Measurements from ENCODE around the gene ARF1. TPM values are rescaled to one million over a fixed set of nuclear protein-coding genes. Genes with fewer than 3 reads are reported as not detected.
A peak's percentile ranks its signal among the peaks of the same experiment; 100 is the strongest.

ARF1 gene
- total RNA-seq, 1 donor from 2014 or later = 285 TPM

DNA sequence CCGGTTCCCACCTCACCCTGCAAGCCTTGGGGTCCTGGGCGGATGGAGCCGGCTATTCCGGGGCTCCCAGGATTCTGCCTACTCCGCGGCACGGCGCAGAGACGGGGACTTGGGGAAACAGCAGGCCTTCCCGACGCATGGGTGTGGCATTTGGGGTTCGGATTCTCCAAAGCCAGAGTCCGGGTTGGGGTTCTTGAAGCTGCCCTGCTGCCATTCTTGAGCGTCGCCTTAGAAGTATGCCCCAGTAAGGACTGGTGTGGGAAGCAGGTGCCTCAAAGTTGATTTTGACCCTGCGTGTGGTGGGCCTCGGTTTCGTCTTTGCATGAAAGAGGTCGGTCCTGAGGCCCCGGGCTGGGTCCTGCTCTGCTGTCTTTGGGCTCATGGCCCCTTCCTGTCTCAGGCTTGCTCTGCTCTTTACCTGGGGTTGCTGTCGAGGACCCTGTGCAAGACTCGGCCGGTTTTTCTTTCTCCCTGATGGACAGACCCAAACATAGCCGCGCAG, 58.3 kb downstream of the ARF1 start:
- no peak for ATAC-seq
- intact Hi-C loops (cut with micrococcal nuclease) = no loop called here
- no peak for DNase-seq

DNA sequence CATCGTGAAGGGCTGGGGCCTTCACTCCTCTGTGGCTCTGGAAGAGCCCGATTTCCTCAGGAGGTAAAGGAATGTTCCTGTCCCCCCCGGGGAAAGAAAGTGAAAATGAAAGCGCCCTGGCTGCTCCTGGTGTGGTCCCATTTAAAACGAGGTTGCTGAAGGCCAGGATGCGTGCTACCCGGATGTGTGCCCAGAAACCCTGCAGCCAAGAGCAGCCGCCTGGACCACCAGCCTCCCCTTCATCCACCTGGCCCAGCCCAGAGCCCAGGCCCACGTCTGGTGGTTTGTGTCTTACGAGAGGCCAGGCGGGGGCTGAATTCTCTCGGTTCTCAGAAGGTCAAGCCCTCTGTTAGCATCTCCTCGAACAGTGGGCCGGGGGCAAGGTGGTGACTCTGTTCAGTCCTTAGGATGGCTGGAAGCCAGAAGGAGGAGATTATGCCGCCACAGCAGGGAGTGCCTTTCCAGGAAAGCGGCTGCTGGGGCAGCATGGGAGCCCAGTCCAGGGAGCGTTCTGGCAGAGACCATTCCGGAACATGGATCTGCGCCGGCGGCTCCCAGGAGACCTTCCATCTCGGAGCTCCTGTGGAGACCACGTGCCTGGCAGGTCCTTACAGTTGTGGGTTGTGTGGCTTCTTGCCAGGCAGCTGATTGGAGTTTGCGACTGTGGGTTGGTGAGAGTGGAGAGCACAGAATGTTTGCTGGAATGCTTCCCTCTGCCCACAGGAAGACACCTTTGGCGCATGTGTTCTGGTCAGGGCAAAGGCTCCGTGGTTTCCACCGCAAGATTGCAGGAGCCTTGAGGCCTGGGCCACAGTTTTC, 58.9 kb downstream of the ARF1 start:
- ATAC-seq = peak; percentile 28

DNA sequence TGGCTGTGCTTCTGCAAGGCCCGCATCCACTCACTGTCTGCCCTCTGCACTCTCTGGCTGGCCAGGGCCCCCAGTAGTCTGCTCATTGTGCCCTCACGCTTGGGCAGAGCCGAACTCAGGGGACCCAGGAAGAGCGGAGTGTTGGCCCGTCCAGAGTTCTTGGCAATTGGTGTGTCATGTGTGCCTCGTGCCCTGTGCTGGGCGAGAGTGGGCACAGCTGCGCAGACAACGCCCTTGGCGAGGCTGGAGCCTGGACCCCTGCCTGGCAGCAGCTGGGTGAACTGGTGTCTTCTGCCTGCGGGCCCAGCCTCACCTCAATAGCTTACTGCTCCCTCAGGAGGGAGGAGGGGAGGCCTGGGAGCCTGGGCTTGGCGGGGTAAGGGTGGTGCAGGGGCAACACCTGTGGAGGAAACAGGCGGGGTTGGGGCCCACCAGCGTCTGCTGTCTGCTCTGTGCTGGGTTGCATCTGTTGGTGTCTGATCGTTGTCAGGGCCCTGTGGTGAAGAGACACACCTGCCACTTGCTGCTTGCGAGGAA, 59.7 kb downstream of the ARF1 start:
- ATAC-seq (no peak), DNase-seq (no peak)
- intact Hi-C loops (cut with micrococcal nuclease) = no loop called here

More for the DNA sequence above, 58.9 kb downstream of the ARF1 start:
- intact Hi-C loops (cut with micrococcal nuclease) = no loop called here
- peak; percentile 79 for DNase-seq

DNA sequence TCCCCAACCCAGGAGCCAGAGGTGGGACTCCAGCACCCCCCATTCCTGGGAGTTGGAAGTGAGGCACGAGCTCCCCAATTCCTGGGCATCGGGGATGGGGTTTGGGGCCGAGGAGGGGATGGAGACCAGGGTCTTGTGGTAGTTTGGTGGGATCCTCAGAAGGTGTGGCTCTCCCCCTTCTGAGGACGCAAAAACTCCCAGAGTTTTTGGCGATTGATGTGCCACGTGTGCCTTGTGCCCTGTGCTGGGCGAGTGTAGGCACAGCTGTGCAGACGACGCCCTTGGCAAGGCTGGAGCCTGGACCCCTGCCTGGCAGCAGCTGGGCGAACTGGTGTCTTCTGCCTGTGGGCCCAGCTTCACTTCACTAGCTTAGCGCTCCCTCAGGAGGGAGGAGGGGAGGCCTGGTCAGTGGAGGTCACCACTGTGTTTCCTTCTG, 60.2 kb downstream of the ARF1 start:
- intact Hi-C loops (cut with micrococcal nuclease) = no loop called here
- no peak for DNase-seq

DNA sequence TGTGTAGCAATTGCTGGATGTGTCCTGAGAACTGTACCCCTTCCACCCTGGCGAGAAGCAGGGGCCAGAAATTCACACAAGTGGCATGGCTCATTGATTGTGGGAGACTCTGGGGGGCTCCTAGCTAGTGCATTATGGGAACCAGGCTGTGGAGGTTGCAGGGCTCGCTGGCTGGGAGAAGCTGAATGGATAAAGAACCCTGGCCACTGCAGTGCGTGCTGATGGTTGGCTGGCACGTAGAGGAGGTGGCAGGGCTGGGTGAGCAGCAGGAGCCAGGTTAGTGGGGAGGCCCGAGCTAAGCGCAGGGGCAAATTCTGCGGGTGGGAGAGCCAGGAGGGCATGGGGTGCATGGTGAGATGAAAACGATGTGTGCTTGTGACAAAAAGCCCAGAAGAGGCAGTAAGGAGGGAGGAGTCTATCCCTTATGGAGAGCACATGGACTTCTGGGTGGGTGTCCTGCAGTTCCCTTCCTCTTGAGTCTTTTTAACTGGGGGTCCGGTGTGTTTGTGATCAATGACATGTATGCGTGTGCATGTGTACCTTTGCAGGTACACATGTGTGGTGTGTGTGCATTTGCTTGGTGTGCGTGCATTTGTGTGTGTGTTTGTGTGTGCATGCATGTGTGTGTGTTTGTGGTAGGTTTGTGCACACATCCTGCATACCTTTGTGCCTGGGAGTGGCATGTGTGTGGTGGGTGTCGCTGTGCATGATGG, 61.1 kb downstream of the ARF1 start:
- ATAC-seq (no peak), DNase-seq (no peak)
- intact Hi-C loops (cut with micrococcal nuclease) = no loop called here

More for the DNA sequence above, 60.2 kb downstream of the ARF1 start:
- ATAC-seq = no peak

DNA sequence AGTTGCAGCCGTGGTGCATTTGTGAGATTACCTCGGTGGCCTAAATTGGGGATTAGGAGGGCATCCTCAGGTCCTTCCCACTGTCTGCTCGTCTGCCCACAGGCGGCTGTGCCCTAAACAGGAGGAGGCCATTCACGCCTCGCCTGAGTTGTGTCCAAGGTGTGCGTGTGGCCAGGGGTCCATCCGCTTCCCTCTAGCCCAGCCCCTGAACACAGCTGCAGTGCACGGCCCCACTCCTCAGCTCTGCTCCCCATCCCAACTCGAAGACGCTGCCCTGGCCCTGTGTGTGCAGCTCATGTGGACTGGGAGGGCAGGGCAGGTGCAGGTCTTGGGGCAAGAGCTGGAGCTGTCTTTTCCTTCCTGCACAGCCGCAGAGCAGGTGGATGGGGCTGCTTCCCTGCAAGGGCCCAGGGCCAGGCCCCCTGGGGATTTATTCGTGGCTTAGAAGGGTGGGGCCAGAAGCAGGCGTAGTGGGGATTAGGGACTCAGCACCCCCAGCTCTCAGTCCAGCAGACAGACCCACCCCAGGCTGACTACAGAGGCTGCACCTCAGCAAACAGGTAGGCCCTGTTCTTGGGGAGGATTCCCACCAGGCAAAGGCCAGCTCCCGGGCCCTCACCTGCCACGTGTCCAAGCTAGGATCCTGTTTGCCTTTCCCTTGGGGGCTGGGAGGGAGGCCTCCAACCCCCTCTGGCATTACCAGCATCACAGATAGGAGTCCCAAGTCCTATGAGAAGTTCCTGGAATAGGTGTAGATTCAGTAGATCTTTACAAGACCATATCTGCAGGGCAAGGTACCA, 61.9 kb downstream of the ARF1 start:
- DNase-seq (no peak), ATAC-seq (no peak)
- intact Hi-C loops (cut with micrococcal nuclease) = no loop called here

DNA sequence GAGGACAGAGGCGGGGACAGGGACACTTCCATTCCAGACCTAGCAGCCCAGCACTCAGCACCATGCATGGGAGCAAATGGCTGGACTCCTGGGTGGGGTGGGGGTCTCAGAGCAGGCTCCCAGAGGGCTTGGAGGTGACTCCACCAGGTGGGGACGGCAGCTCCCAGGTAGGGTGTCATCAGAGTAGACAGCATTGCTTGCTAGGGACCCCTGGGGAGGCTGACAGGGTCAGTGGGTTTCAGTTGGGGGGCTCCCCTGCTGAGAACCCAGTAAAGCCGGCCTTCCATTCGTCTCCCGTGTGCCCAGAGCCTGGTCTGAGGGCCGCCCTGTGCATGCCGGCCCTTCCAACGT, 62.5 kb downstream of the ARF1 start:
- DNase-seq = no peak
- ATAC-seq = no peak
- intact Hi-C loops (cut with micrococcal nuclease) = no loop called here

DNA sequence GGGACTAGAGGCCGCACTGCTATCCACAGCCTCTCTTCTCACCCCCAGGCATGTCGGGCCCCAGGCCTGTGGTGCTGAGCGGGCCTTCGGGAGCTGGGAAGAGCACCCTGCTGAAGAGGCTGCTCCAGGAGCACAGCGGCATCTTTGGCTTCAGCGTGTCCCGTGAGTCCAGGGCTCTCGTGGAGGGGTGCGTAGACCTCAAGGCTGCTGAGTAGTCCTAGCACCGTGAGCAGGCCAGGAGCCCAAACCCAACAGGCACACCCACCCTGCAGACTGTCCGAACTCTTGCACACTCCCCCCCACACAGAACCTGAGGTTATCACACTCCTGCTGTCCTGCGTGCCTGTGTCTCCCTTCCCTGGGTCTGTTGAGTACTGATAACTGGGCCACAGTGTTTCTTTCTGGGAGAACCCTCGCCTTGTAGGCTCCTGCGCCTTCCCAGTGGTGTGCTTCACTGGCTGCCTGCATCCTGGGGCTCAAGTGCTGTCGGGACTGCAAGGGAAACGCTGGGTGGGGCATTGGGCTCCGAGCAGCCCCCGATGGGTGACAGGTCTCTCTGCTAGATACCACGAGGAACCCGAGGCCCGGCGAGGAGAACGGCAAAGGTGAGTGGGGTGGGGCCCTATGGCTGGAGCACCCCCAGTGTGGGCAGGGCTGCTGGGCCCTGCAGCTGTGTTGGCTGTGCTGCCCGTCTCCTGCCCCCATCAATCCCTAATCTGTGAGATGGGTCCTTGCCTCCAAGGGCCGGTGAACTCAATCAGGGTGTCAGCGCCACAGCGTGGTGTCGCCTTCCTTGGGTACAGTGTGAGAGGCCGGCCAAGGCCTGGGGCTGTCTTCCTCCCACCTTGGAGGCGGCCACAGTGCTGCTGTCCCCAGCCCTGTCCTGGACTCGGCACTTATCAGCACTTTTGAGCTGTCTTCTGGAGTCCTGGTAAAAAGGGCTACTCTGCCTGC, 63.2 kb downstream of the ARF1 start:
- ATAC-seq (no peak), DNase-seq (no peak)
- intact Hi-C loops (cut with micrococcal nuclease) = no loop called here

DNA sequence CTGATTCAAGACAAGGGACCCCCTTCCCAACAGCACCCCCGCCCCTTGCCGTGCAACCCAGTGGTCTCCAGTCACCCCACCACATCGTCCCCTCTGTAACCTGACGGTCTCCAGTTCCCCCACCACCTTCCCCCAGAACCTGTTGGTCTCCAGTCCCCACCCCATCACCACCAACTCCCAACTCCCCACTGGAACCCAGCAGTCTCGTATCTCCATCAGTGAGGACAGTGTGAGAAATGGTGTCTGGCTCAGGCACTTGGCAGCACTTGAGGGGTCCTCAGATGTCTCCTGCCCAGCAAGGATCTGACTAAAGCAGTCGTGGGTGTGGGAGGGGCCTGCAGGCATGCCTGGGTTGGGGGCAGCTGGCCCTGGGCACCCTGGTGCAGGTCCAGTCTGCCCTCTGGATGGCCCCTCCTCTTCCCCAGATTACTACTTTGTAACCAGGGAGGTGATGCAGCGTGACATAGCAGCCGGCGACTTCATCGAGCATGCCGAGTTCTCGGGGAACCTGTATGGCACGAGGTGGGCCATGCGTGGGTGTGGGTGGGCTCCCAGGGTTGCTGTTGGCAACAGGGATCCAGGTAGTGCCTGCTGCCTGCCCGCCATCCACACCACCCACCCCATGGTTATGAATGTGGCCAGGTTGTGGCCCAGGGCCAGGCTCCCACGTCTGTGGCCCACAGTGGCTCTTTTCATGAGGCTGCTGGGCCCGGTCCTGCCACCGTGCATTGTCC, 64.1 kb downstream of the ARF1 start:
- intact Hi-C loops (cut with micrococcal nuclease) = no loop called here
- DNase-seq (peak; percentile 25), ATAC-seq (no peak)

DNA sequence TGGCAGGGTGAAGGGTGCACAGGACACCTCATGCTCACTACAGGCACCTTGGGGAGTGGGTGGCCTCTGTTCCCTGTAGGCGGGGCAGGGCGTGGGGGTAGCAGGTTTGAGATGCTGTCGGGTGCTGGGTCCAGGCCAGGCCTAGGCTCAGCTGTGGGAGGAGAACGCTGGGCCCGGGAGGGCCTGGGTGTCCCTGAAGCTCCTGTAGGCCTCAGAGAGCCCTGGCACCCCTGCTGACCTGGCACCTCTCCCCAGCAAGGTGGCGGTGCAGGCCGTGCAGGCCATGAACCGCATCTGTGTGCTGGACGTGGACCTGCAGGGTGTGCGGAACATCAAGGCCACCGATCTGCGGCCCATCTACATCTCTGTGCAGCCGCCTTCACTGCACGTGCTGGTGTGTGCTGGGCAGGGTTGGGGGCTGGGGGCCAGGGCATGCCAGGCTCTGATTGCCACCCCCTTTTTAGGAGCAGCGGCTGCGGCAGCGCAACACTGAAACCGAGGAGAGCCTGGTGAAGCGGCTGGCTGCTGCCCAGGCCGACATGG, 64.7 kb downstream of the ARF1 start:
- DNase-seq (peak; percentile 31), ATAC-seq (no peak)
- intact Hi-C loops (cut with micrococcal nuclease) = no loop called here

DNA sequence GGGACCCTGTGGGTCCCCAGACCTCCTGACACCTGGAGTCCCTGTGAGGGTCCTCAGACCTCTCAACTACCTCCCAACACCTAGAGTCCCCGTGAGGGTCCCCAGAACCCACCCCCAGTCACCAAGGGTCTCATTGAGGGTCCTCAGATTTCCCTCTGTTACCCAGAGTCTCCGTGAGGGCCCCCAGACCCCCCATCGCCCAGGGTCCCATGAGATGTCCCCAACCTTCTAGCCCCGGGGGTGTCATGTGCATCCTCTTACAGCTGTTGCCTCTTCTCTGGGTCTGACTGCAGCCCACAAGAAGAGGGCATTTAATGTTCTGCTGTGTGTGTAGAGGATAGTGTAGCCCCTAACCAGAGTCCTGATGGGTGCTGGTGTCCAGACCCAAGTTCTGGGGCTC, 65.3 kb downstream of the ARF1 start:
- no peak for ATAC-seq
- intact Hi-C loops (cut with micrococcal nuclease) = no loop called here
- DNase-seq = no peak

DNA sequence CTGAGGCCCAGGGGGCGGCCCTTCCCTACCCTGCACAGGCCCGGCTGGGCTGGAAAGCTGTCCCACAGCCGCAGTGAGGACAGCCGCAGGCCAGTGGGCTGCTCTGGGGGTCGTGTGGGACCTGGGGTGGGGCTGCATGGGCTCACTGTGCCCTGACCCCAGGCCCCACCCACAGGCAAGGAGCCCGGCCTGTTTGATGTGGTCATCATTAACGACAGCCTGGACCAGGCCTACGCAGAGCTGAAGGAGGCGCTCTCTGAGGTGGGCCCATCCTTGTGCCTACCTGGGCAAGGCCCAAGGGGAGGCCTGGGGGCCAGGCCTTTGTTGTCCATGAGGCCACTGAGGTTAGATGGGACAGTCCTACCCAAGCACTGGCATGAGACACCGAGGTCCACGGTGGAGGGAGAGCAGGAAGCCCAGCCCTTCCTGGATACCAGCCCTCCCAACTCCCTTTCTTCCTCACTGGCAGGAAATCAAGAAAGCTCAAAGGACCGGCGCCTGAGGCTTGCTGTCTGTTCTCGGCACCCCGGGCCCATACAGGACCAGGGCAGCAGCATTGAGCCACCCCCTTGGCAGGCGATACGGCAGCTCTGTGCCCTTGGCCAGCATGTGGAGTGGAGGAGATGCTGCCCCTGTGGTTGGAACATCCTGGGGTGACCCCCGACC, 65.8 kb downstream of the ARF1 start:
- intact Hi-C loops (cut with micrococcal nuclease) = no loop called here
- no peak for ATAC-seq
- DNase-seq = peak; percentile 41

Small RNA genes lying within 50 kb of the gene (microRNA-seq; reads per million reads assigned to microRNA genes)
- not detected for gene MIR3620 (ENCODE audit: borderline number of aligned reads)

Other genes starting within 250 kb of the ARF1 start
- gene WNT9A, start 134.8 kb upstream of the ARF1 start, total RNA-seq = 2.5 TPM
- not detected for gene WNT3A, start 75.7 kb upstream of the ARF1 start, total RNA-seq
- gene C1orf35, start 20.6 kb downstream of the ARF1 start, total RNA-seq = 10.5 TPM
- 58.6 TPM for gene MRPL55, start 26.6 kb downstream of the ARF1 start, total RNA-seq
- gene GUK1, start 57.6 kb downstream of the ARF1 start, total RNA-seq = 175 TPM
- 1.7 TPM for gene GJC2, start 67.2 kb downstream of the ARF1 start, total RNA-seq
- gene IBA57, start 83.1 kb downstream of the ARF1 start, total RNA-seq = 11.2 TPM
- 316 TPM for gene OBSCN, start 125.3 kb downstream of the ARF1 start, total RNA-seq